Epithelial cell of proximal tubule (primary cell): ENCODE data around the gene SYT1. TPM values are rescaled to one million over a fixed set of nuclear protein-coding genes. Genes with fewer than 3 reads are reported as not detected.

Experiments used
- DNase-seq: peaks from one replicate; pipeline ENCODE4 v3.0.0-alpha.2; 2011; ENCODE audit warnings: low read depth
- H3K4me3 ChIP-seq: 2 replicates; pipeline ENCODE4 v1.5.1; 2011; ENCODE audit warnings: low read depth, mild to moderate bottlenecking, low read length
- total RNA-seq: library from RNA; depleted of rRNA; stranded (reverse); fragments of >200 nt; gene quantifications from 2 replicates; pipeline ENCODE4 v1.2.3, GENCODE V29; 2015
- TF ChIP-seq, protein P1 (sequence below): conservative IDR thresholded peaks from 2 replicates; pipeline ENCODE4 v1.5.1; 2012; ENCODE audit warnings: low read depth, mild to moderate bottlenecking, low read length

Gene SYT1
- total RNA-seq, 1 donor from 2014 or later = 2.0 TPM

DNA sequence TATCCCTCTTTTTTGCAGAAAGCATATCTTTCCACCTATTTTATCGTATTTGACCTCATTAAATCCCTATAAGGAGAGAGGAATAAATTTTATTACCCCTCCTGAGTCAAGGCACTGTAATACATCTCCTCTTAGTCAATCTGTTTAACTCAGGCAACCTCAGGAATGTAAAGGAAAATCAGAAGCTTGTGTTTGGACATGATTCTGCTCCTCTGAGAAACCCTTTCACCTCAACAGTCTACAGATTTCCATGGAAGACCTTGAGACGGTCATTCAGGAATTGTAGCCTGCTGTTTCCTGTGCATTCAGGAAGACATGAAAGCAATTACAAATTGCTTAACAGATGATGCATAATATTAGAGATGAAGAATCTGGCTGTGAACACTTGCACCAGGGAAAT lies 465.4 kb downstream of the SYT1 start:
- DNase-seq = no peak
- no peak overlapping the region for H3K4me3 ChIP-seq
- TF ChIP-seq, protein P1, sequence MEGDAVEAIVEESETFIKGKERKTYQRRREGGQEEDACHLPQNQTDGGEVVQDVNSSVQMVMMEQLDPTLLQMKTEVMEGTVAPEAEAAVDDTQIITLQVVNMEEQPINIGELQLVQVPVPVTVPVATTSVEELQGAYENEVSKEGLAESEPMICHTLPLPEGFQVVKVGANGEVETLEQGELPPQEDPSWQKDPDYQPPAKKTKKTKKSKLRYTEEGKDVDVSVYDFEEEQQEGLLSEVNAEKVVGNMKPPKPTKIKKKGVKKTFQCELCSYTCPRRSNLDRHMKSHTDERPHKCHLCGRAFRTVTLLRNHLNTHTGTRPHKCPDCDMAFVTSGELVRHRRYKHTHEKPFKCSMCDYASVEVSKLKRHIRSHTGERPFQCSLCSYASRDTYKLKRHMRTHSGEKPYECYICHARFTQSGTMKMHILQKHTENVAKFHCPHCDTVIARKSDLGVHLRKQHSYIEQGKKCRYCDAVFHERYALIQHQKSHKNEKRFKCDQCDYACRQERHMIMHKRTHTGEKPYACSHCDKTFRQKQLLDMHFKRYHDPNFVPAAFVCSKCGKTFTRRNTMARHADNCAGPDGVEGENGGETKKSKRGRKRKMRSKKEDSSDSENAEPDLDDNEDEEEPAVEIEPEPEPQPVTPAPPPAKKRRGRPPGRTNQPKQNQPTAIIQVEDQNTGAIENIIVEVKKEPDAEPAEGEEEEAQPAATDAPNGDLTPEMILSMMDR = no peak

DNA sequence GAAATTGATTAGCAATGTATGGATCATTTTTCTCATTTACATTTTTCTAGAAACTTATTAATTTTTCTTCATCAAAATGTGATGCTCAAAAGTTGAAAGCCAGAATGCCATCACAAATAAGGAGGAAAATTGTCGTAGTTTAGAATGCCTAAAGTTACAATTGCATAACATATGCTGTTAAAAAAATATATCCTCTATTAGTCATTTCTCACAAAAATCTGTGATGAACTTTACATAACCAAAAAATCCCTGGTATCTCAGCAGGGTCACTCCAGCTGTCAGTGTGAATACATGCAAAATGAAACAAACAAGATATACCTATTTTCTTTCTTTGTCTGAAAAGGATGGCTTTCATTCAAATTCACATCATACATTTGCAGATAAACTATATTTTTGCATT lies 467.3 kb downstream of the SYT1 start:
- no peak for DNase-seq
- TF ChIP-seq, protein P1 = no peak
- H3K4me3 ChIP-seq = no peak overlapping the region

DNA sequence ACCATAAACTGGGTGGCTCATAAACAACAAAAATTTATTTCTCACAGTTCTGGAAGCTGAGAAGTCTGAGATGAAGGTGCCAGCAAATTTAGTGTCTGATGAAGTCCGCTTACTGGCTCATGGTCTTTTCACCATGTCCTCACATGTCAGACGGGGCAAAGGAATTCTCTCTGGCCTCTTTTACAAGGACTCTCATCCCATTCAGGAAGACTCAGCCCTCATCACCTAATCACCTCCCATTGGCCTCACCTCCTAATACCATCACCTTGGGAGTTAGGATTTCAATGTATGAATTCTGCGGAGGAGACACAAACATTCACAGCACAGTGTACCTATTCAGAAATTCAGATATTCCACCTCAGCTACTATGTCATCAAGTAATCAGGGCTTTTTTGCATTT lies 468.6 kb downstream of the SYT1 start:
- TF ChIP-seq, protein P1 = no peak
- no peak for DNase-seq
- no peak overlapping the region for H3K4me3 ChIP-seq

DNA sequence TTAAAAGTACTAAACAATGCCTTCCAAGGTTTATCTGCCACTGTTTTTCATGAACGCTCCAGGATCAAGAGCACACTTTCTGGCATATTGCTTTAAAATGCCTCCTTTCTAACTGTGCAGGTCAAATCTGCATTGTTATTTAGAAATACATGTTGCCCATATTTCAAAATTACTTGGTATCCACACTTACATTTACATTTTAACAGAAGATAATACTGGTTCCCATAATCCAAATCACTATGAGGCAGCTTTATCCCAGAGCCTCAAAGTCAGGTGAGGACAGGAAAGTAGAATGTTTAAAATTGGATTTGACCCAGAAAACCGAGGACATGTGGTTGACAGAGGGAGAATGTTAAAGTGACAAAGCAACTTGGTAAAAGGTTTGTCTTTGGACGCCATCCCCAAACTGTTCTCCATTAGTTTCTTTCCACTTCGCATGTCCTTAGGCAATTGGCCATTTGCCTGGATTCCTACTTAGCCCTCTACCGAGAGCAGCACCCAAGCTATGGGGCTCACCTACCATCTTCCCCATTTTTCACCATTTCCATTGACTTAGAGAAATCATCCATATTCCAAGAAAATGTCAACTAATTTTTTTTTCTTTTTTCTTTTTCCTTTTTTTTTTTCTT lies 473.2 kb downstream of the SYT1 start:
- TF ChIP-seq, protein P1 = no peak
- no peak for DNase-seq

DNA sequence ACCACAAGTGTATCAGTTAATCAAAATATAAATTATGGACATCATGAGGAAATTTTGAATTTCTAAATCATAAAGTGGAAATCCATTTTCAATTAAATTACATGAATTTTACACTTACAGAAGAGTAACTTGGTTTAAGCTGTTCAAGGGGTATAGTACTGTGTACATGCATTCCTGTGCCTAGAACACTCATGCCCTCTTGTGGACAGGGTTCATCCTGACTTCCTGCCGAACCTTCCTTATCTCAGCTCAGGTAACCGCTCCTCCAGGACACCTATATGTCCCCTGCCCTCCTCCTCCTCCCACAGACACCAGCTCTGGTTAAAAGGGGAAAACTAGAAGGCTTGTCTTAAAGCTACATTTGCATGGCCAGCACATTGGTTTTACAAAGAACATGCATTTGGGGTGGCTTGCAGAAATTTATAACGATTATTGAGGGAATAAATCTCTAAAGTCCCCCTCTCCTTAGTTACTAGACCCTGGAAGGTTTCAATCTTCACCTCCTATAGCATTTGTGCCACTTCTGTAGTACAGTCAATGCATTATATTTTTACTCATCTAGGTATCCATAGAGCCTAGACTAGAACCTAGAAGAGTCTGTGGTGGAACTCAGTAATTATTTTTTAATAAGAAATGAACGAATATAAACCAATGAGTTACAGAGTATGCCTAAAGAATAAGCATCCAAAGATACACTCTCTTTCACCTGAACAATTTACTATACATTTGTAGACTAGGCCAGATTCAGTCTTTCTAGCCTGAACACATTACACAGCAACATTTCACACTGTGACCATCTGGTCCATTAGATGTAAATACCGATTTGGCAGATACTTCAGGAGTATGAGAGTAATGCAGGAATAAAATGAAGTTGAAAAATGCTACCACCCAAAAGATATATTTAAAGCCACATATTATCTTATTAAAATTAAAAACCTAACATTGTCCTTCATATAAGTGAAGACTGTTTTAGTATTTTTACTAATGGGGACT lies 480.6 kb downstream of the SYT1 start:
- DNase-seq = no peak
- no peak overlapping the region for H3K4me3 ChIP-seq
- TF ChIP-seq, protein P1 = peak; percentile 88

More for the DNA sequence above, 473.2 kb downstream of the SYT1 start:
- H3K4me3 ChIP-seq = no peak overlapping the region

DNA sequence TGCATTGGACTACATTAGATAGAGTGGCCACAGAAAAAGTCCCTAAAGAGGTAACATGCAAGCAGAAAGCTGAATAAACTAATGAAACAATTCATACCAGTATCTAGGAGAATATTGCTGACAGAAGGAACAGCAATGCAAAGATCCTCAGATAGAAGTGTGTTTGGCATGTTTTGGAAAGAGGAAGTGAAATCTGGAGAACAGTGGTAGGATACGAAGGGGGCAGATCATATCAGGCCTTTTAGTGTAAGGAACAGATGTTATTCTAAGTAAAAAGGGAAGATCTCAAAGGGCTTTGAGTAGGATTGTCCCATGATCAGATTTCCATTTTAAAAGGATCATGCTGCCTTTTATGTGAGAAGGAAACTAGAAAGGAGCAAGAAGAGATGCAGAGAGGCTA lies 483.3 kb downstream of the SYT1 start:
- DNase-seq = no peak
- H3K4me3 ChIP-seq = no peak overlapping the region
- TF ChIP-seq, protein P1 = no peak
